NOMO-1 (cell line): ENCODE results near the gene CCNA1.

ENCODE experiments used
- DNase-seq, 2 experiments: peaks; one replicate each; lab custom pipeline; 2025; ENCODE audit not compliant: unreplicated experiment in 2 of 2; lab: John Stamatoyannopoulos, UW

The CCNA1 gene

DNA sequence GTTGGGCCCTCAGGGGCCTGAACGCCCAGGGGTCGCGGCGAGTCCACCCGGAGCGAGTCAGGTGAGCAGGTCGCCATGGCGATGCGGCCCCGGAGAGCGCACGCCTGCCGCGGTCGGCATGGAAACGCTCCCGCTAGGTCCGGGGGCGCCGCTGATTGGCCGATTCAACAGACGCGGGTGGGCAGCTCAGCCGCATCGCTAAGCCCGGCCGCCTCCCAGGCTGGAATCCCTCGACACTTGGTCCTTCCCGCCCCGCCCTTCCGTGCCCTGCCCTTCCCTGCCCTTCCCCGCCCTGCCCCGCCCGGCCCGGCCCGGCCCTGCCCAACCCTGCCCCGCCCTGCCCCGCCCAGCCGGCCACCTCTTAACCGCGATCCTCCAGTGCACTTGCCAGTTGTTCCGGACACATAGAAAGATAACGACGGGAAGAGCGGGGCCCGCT is at the start of gene CCNA1:
Gene CCNA1 (plus strand): TSS at position 390 of the 439 bp plus-strand sequence. CDS start 562 bp downstream, outside the sequence.
- DNase-seq: peak; percentile 59 to 70

DNA sequence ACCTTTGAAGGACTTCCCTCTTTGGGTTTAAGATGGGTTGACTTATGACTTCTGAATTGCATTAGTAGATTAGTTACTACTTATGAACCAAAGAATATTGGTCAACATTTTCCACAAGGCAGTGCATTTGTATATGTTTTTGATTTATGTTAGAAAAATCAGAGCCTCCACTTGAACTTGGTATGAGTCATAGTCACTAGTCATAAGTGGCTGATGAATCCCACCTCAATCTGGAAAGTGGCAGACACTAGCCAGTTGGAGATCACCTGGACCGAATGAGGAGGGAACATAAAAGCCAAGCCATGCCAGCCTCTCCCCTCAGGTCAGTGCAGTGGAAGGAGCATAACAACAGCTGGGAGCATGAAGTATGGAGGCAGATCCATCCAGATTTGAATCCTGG is 46.8 kb upstream of the CCNA1 start:
- no peak for DNase-seq

DNA sequence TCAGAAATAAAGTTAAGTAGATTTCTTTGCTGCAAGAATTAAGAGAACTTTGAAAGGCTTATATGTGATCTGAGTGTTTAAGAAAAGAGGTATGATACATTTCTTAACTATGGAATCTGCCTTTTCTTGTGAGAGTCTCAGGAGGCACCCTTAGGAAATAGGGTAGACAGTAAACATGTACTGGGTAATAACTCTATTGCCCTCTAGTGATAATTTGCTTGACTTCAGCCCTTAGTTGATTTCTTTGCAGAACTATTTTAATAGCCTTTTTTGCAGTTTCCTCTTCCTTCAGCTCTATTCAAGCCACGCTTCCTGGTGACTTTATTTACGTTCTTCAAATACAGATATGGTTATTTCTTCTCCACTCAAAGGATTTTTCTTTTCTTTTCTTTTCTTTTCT is 37.0 kb upstream of the CCNA1 start:
- peak; percentile 77 to 88 for DNase-seq

DNA sequence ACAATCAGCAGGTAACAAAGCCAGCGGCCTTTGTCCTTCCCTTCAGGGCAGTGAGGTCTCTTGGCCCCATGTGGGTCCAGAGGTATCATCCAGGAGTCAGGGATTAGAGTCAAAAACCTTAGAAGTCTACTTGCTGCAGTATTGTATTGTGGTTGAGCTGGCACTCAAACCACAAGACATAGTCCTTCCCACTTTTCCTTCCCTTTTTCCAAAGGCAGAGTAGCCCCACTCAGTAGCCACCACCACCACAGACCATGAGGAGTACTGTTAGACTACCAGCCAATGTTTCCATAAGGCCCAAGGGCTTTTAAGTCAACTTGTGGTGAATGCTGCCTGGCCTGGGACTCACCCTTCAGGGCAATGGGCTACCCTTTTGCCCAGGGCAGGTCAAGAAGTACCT is 27.1 kb upstream of the CCNA1 start:
- DNase-seq: no peak

DNA sequence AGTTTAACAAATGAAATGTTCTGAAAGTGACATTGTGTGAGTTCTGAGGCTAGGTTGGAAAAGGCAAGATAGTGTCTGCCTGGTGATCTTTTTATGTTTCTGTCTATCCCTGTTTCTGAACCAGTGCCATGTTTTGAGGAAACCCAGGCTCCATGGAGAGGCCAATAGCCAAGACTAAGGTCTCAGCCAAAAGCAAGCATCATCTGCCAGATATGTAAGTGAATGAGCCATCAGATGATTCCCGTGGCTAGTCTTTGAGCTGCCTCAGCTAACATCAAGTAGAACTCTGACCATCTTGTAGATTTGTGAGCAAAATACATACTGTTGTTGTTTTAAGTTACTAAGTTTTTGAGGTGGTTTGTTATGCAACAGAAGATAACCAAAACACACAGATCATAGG is 19.6 kb upstream of the CCNA1 start:
- DNase-seq: no peak

DNA sequence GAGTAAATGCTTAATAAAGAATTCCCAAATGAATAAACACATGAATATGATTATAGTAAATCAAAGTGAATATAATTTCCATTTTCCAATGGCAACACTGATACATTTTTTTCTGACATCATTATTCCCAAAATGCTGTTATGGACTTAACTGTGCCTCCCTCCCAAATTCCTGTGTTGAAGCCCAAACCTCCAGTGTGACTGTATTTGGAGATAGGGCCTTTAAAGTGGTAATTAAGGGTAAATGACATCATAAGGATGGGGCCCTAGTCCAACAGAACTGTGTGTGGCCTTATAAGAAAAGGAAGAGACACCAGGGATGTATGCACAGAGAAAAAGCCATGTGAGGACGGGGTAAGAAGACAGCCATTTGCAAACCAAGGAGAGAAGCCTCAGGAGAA is 19.1 kb upstream of the CCNA1 start:
- DNase-seq: no peak

DNA sequence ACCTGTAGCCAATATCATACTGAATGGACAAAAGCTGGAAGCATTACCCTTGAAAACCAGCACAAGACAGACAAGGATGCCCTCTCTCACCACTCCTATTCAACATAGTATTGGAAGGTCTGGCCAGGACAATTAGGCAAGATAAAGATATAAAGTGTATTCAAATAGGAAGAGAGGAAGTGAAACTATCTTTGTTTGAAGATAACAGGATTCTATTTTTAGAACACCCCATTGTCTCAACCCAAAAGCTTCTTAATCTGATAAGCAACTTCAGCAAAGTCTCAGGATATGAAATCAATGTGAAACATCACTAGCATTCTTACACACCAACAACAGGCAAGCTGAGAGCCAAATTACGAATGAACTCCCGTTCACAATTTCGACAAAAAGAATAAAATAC is 17.8 kb upstream of the CCNA1 start:
- DNase-seq: peak in 1 of 2 experiments; percentile 80

DNA sequence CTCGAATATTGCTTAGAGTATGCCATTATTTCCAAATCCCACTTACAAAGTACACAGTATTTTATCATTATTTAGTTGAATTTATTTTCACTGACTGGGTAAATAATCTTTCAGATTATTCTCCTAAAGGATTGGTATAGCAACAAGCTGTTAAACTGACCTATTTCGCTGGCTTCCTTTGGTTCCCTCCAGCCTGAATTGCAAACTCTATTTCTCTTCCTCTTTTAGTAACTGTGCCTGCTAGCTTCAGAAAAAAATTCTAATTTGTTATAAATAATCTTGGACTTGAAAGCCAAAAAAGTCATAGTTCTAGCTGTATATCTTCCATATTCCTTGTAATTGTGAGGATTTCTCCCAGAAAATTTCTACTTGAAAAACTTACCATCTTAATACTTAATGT is 15.0 kb upstream of the CCNA1 start:
- peak; percentile 42 to 72 for DNase-seq

DNA sequence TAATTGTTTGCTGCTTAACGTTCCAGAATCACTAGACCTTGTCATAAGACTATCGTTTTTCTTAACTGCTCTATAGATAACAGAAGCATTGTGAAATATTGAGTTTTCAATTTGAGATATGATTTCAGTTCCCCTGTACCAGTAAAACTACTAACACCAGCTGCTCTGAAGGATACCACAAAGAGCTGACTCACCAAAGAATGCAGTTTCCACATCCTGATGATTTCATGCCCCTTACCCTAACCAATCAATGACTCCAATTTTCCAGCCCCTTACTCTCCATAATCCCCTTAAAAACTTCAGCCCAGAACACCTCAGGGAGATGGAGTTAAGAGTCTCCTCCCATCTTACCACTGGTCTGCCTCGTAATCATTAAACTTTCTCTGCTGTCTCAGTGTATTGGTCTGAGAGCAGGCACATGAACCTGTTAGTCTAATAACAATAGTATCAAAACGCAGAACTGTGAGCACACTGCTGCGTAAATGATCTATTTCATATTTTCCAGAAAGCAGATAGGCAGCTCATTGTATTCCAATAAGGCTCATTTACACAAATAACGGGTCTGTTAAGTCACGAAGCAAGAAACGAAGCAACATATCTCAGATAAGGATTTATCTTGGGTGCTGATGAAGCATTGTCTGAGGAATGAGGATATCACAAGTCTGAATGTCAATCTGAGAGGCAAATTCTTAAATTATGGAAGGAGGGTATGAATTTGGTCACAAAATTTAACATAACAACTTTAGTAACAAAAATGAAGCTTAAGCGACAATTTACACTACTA is 14.1 kb upstream of the CCNA1 start:
- peak; percentile 61 to 97 for DNase-seq

DNA sequence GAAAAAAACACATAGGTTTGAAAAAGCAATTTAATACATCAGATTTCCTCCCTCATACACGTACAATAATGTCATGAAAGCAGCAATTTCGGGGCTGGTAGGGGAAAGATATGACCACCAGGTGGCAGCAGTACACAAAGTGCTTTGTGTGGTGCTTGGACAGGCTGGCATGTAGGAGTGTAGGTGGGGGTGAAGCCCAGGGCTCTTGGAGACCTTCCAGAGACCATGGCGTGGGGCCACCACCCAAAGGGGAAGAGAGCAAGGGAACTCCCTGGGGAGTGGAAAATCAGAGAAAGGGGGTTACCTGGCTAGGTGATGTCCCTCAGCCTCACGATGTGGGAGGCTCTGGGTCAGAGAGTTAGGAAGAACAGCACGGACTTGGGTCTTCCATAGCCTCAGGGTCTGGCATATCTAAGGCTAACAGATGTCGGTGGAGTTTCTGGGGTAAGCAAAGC is 11.8 kb upstream of the CCNA1 start:
- peak; percentile 79 to 80 for DNase-seq

DNA sequence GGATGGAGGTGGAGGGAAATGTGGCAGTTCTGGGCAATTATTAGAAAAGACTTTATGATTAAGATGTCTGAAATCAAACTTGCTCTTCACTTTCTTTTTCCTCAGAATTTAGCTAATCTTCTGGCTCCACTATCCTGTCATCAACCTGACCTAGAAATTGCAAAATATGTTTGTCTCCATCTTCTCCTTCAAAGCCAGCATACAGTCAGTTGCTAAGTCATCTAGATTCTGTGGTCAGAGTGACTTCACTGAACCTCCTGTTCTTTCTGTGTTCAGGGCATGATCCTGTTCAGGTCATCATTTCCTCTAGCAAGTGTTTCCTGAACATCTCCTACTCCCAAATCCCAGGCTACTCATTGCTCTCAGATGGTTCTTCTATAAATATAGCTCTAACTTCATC is 10.8 kb upstream of the CCNA1 start:
- DNase-seq: peak; percentile 56 to 82

DNA sequence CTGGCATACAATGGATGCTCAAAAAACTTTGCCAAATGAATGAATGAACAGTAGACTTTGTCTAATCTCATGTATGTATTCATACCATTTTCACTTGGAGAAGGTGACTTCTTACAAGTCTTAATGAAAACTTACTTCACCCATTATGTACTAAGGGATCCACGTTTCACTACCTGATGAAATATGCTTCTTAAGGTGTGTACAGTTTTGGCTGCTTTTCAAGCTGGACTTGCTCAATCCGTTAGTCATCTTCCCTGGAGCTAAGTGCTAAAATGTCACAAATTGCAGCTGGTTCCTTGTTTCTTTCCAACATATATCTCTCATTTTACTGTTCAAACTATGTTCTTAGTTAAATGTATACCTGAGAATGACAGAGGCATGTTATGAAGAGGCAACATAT is 4.2 kb upstream of the CCNA1 start:
- DNase-seq: no peak

DNA sequence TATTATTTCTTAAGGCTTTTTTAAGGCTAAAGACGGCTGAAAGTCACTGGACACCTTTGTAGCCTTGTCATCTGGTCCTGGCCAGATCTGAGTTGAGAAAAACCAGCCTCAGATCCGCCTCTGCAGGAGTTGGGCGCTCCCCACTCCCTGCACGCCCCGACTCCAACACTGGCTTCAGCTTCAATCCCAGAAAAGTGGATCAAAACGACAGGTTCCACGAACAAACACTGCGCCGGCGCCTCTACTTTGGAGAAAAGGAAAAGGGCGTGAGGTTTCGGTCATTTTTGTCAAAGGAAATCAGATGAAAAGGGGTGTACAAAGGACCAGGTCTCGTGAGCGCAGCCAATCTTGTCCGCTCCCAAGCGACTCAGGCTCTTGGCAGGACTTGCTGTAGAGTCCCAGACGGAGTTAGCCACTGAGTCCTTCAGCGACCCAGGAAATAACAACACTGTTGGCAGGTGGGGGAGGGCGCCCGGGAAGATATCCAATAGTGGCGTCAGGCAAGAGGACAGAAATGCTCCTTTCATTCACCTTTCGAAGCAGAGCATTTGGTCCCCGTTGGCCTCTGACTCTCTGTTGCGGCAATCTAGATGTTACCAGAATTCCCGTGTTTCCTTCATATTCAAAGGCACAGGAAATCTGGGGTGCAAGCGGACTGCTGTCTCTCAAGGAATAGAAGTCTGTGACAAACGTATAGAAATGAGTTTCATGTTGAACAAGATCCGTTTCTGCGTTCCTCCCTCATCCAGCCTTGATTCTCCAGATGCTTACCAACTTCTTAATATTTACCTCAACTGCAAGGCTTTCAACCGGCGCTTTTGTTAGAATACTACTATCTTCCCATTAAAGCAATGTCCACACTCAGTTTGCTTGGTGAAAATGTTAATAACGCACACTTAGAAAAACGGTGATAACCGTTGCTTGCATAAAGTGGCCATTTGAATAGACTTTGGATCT is 1.8 kb upstream of the CCNA1 start:
- DNase-seq: no peak

DNA sequence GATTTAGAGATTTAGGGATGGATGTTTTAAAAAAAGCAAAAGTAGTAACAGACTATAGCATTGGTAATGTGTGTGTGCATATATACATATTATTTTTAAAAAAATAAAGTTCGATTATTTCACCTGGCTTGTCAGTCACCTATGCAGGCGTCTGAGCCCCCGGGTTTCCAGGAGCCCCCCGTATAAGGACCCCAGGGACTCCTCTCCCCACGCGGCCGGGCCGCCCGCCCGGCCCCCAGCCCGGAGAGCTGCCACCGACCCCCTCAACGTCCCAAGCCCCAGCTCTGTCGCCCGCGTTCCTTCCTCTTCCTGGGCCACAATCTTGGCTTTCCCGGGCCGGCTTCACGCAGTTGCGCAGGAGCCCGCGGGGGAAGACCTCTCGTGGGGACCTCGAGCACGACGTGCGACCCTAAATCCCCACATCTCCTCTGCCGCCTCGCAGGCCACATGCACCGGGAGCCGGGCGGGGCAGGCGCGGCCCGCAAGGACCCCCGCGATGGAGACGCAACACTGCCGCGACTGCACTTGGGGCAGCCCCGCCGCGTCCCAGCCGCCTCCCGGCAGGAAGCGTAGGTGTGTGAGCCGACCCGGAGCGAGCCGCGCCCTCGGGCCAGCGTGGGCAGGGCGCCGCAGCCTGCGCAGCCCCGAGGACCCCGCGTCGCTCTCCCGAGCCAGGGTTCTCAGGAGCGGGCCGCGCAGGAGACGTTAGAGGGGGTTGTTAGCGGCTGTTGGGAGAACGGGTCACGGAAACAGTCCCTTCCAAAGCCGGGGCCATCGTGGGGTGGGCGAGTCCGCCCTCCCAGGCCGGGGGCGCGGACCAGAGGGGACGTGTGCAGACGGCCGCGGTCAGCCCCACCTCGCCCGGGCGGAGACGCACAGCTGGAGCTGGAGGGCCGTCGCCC is 840 bp upstream of the CCNA1 start:
- no peak for DNase-seq

DNA sequence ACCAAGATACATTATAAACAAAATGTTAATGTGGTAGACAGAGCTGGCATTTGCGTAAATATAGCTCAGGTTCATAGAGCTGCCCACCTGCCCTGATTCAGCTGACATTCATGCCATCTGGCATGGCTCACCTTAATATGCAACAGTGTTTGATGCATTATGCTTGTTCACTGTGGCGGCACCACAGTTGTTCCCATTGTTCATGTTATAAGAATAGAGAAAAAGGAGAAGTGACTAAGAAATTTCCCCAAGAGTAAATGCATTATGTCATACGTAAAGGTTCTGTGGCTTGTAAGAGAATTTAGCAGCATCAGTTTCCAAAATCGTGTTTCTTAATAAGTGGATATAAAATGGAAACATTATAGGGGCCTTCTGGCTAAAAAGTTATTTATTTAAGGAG is 4.5 kb downstream of the CCNA1 start:
- DNase-seq: peak; percentile 21 to 79

DNA sequence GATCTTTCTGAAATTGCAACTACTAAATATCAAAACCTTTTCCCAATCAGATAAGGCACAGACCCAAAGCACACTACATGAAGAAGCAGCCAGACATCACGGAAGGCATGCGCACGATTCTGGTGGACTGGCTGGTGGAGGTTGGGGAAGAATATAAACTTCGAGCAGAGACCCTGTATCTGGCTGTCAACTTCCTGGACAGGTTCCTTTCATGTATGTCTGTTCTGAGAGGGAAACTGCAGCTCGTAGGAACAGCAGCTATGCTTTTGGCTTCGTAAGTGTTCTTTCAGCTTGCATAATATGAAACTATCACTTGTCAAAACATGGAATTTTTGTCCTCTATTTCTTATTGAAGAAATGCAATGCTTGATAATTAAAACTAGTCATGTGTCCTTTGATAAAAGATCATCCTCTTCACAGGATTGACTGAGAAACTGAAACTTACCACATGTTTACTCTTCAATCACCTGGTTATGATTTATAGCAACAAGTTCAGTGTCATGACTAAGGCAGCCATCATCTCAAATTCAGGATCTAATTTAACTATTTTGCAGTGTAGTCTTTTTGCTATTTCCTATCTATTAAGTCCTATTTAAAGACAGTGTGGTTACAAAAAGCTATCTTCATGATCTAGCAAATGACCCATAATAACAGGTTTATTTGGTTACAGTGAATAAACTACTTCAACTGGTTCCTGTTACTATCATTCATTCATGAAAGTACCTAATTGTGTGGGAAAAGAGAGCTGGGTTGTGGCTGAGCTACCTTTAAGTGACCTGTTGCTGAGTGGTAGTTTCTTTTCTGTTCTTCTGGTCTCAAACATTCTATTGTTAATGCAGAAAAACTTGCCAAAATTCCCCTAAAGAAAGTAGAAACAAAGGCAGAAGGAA is 6.5 kb downstream of the CCNA1 start:
- no peak for DNase-seq

DNA sequence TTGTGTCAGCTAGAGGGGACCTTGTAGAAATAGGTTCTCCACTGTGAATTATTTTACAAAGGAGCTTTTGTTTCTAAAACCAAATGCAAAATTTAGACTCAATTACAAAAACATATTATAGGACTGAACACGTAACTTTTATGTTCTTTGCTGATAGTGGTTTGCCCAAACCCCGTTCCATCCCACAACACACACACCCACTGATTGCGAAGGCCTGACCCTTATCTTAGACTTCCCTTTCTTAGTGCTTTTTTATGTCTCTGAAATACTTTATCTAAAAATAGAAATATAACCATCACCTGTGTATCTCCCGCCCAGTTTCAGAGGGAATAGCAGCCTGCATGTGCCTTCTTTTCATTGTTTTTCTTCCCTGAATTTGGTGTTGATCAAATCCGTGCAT is 13.0 kb downstream of the CCNA1 start:
- peak; percentile 54 to 72 for DNase-seq

DNA sequence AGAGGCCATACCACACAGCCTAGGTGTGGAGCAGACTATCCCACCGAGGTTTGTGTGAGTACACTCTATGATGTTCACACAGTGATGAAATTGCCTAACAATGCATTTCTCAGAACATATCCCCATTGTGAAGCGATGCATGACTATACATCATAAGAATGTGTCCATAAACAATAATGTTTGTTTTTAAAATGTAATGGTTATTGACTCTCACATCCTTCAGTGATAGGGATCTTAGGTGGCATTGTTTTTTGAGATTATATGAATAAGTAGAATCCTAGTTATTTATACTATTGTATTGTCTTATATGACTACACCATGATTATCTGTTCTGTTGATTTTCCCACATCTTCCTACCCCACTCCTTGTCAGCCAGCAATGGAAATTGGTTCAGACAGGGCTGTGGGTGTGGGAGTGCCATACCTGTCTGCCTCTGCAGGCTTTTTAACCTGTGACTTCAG is 13.6 kb downstream of the CCNA1 start:
- DNase-seq: no peak

DNA sequence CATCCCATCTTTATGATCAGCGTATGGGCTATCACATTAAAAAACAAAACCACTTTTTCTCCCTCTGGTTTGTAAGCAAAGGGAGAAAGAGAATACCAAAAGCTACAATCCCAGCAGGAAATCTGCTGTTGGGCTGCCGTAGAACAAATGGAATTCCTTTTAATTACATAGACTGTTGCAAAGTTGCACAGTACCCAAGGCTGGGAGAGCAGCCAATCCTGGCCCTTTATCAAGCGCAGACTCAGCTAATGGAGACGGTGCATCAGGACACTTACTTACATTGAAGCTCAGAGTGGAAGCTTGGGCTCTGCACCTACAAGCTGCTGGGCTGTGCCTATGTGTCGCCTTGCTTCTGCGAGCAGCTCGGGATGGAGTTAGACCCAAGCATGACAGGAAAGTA is 15.2 kb downstream of the CCNA1 start:
- DNase-seq: no peak
